HCT116 (cell line): ENCODE results near the gene SLC34A1.

Experiments used
- ATF3 ChIP-seq: IDR thresholded peaks from 2 replicates; pipeline ENCODE4 v1.6.1; 2012
- CTCF ChIP-seq, 3 experiments: fragments of 200-600 bp in 1 of 3; sonication (generic) in 1 of 3; IDR thresholded peaks in 2 of 3; conservative IDR thresholded peaks in 1 of 3; 2 replicates each; pipeline ENCODE4 v1.5.1; 2012 to 2017; ENCODE audit warnings: low read depth in 2 of 3, low read length in 2 of 3, antibody characterized with exemption in 1 of 3, borderline replicate concordance in 1 of 3, control low read depth in 1 of 3, mild to moderate bottlenecking in 1 of 3, mixed read lengths in 1 of 3, mixed run types in 1 of 3, moderate library complexity in 1 of 3; ENCODE audit not compliant: insufficient read depth in 1 of 3
- EGR1 ChIP-seq: IDR thresholded peaks from 2 replicates; pipeline ENCODE4 v1.6.1; 2012; ENCODE audit warnings: low read depth
- EZH2 ChIP-seq: fragments of 200-600 bp; sonication (generic); IDR thresholded peaks from 2 replicates; pipeline ENCODE4 v1.6.1; 2017; ENCODE audit warnings: antibody characterized with exemption, mixed run types
- EZH2phosphoT487 ChIP-seq: fragments of 200-600 bp; IDR thresholded peaks from 2 replicates; pipeline ENCODE4 v1.6.1; 2018; ENCODE audit warnings: antibody characterized with exemption, borderline replicate concordance
- JUND ChIP-seq: IDR thresholded peaks from 2 replicates; pipeline ENCODE4 v1.6.1; 2012
- POLR2A ChIP-seq: IDR thresholded peaks from 2 replicates; pipeline ENCODE4 v1.7.0; 2011; ENCODE audit warnings: borderline replicate concordance; ENCODE audit not compliant: insufficient read depth, insufficient read length; ENCODE audit errors: extremely low read depth
- SIN3A ChIP-seq: IDR thresholded peaks from 2 replicates; pipeline ENCODE4 v1.6.1; 2012; ENCODE audit warnings: low read depth
- ZFX ChIP-seq: fragments of 450-650 bp; IDR thresholded peaks from 2 replicates; pipeline ENCODE4 v1.6.1; 2017

- TF ChIP-seq CTCF (IDR thresholded peaks at IDR 0.05 in 2 of 3, conservative IDR thresholded peaks at IDR 0.05 in 1 of 3; ENCODE audit: borderline replicate concordance in 1 of 3, insufficient read depth in 1 of 3, low read depth in 2 of 3, low read length in 2 of 3) (no peak), SIN3A (no peak), EGR1 (no peak), EZH2 (no peak), JUND (no peak), EZH2phosphoT487 (no peak), ATF3 (no peak), POLR2A (no peak), ZFX (no peak)
These were observed 49.2 kb upstream of the SLC34A1 start for GRCh38 chr5:177334781-177335700.
